ENCODE results near the gene ASTL.
A peak's percentile ranks its signal among the peaks of the same experiment; 100 is the strongest.

ASTL gene

GRCh38 chr2:96146153-96146880 is 8.0 kb upstream of the ASTL start:
- Histone ChIP-seq H3K27me3 (peaks cover 0 to 2% of the 10 kb centered on the region in 2 donors), H3K9me3 (no peaks in the 10 kb centered on the region), H3K36me3 (no peaks in the 10 kb centered on the region), H3K4me1 (peaks cover 0 to 39% (median 19%) of the 10 kb centered on the region in 4 donors), H3K4me3 (no peak overlapping the region), H3K27ac (peak overlapping the region in 1 of 2 donors; percentile 35)
- DNase-seq = peak; percentile 55 to 83
- intact Hi-C loops (cut with DNase I; ENCODE audit: low total_unique reads) = loop anchor here (10.0 kb wide), 2 partner anchors 158 to 358 kb away; partner anchors contain the start of genes NEURL3 and SNRNP200
- no peak for TF ChIP-seq CTCF (IDR thresholded peaks at IDR 0.05)

GRCh38 chr2:96145848-96146152 is 7.5 kb upstream of the ASTL start:
- no peaks in the 10 kb centered on the region for H3K9me3 ChIP-seq
- no peaks in the 10 kb centered on the region for H3K36me3 ChIP-seq
- no peak for TF ChIP-seq CTCF (IDR thresholded peaks at IDR 0.05)
- intact Hi-C loops (cut with DNase I; ENCODE audit: low total_unique reads) = loop anchor here (10.0 kb wide), 2 partner anchors 159 to 359 kb away; partner anchors contain the start of genes NEURL3 and SNRNP200
- peak overlapping the region in 1 of 2 donors; percentile 35 for H3K27ac ChIP-seq
- peaks cover 0 to 2% of the 10 kb centered on the region in 2 donors for H3K27me3 ChIP-seq
- peak overlapping the region; percentile 51 to 59 for H3K4me3 ChIP-seq
- DNase-seq = no peak
- peaks cover 0 to 39% (median 19%) of the 10 kb centered on the region in 4 donors for H3K4me1 ChIP-seq

GRCh38 chr2:96145036-96145847 is 6.9 kb upstream of the ASTL start, which contains the start of gene DUSP2:
Gene DUSP2 (minus strand): TSS chr2:96145440. CDS start chr2:96145354, 86 bp downstream.
- Histone ChIP-seq H3K27ac (peak within 1 kb of the TSS in 1 of 2 donors; percentile 35), H3K9me3 (no peaks in the 10 kb centered on the region), H3K4me3 (peak within 1 kb of the TSS; percentile 51 to 59), H3K36me3 (no peaks in the 10 kb centered on the region), H3K27me3 (peaks cover 0 to 2% of the 10 kb centered on the region in 2 donors), H3K4me1 (peaks cover 0 to 39% (median 19%) of the 10 kb centered on the region in 4 donors)
- no peak for TF ChIP-seq CTCF (IDR thresholded peaks at IDR 0.05)
- intact Hi-C loops (cut with DNase I; ENCODE audit: low total_unique reads) = loop anchor here (10.0 kb wide), 2 partner anchors 160 to 360 kb away; partner anchors contain the start of genes NEURL3 and SNRNP200
- peak; percentile 71 to 82 for DNase-seq

GRCh38 chr2:96144481-96145035 is 6.3 kb upstream of the ASTL start:
- H3K27ac ChIP-seq = no peak overlapping the region
- peaks cover 0 to 39% (median 19%) of the 10 kb centered on the region in 4 donors for H3K4me1 ChIP-seq
- DNase-seq = peak in 1 of 2 donors; percentile 69
- peak overlapping the region; percentile 51 to 59 for H3K4me3 ChIP-seq
- no peaks in the 10 kb centered on the region for H3K36me3 ChIP-seq
- H3K9me3 ChIP-seq = no peaks in the 10 kb centered on the region
- H3K27me3 ChIP-seq = peaks cover 0 to 2% of the 10 kb centered on the region in 2 donors
- TF ChIP-seq CTCF (IDR thresholded peaks at IDR 0.05) = no peak
- intact Hi-C loops (cut with DNase I; ENCODE audit: low total_unique reads) = loop anchor here (10.0 kb wide), 2 partner anchors 160 to 360 kb away; partner anchors contain the start of genes NEURL3 and SNRNP200

- H3K9me3 ChIP-seq = no peaks in the 10 kb centered on the region
- peaks cover 0 to 5% of the 10 kb centered on the region in 2 donors for H3K27me3 ChIP-seq
- peak overlapping the region in 1 of 2 donors; percentile 59 for H3K4me3 ChIP-seq
- no peak for TF ChIP-seq CTCF (IDR thresholded peaks at IDR 0.05)
- DNase-seq = peak in 1 of 2 donors; percentile 60
- H3K36me3 ChIP-seq = no peaks in the 10 kb centered on the region
- H3K27ac ChIP-seq = no peak overlapping the region
- H3K4me1 ChIP-seq = peaks cover 0 to 39% (median 19%) of the 10 kb centered on the region in 4 donors
- intact Hi-C loops (cut with DNase I; ENCODE audit: low total_unique reads) = loop anchor here (10.0 kb wide), 2 partner anchors 161 to 361 kb away; partner anchors contain the start of genes NEURL3 and SNRNP200
Measured at GRCh38 chr2:96143848-96144480, 5.7 kb upstream of the ASTL start.

Data from tibial artery (tissue), 4 donors.